ENCODE data around the gene CCT3.
A peak's percentile ranks its signal among the peaks of the same experiment; 100 is the strongest.

CCT3 gene

DNA sequence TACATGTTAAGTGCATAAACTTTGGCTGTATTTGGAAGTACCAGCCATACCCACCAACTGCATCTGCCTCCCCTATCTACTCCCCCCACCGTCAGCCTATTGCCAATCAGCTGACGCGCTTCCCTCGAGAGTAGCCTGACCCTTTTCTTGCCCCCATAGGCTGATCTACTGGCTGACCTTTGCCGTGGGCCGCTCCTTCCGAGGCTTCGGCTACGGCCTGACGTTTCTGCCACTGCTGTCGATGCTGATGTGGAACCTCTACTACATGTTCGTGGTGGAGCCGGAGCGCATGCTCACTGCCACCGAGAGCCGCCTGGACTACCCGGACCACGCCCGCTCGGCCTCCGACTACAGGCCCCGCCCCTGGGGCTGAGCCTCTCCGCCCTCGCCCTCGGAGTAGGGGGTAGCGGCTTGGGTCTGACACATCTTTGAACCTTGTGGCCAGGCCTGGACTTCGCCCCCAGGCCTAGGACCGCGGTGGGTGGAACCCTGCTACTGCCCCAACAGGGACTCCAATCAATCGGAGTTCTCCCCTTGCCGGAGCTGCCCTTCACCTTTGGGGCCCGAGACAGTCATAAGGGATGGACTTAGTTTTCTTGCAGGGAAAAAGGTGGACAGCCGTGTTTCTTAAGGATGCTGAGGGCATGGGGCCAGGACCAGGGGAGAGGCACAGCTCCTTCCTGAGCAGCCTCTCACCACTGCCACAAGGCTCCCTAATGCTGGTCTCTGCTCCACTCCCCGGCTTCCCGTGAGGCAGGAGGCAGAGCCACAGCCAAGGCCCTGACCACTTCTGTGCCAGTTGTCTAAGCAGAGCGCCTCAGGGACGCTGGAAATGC lies 46.6 kb downstream of the CCT3 start:
- H3K9me2 ChIP-seq (replicated peaks; ENCODE audit: insufficient read depth, low read length) = no peaks in the 10 kb centered on the region

DNA sequence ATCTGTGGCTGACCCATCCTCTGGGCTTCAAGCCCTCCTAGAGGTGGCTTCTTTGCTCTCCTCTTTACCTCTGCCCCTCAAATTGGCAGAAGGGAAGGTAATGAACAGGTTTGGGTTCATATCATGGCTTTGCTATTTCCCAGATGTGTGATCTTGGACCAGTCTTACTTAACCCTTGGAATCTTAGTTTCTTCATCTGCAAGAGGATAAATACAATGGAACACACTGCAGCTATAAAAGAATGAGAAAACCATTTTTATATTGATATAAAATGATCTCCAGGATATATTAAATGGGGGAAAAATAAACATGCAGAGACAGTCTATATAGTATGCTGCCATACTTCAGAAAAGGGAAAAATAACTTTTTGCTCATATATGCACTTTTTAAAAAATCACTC lies 48.2 kb downstream of the CCT3 start:
- no peak for DNase-seq
- Histone ChIP-seq H3K9me2 (replicated peaks; ENCODE audit: insufficient read depth, low read length) (no peaks in the 10 kb centered on the region), H2AFZ (ENCODE audit: low read length) (no peak overlapping the region), H3K27me3 (replicated peaks; ENCODE audit: insufficient read depth, low read length) (no peaks in the 10 kb centered on the region), H3K79me2 (ENCODE audit: low read length) (peaks cover 9% of the 10 kb centered on the region), H4K20me1 (ENCODE audit: insufficient read depth, low read length) (no peaks in the 10 kb centered on the region), H3K27ac (ENCODE audit: low read length) (no peak overlapping the region), H3K4me2 (ENCODE audit: low read depth, low read length) (no peak overlapping the region), H3K9ac (ENCODE audit: low read length) (no peak overlapping the region), H3F3A (ENCODE audit: insufficient read depth, low read length) (no peaks in the 10 kb centered on the region), H3K9me3 (replicated peaks; ENCODE audit: insufficient read depth, low read length) (no peaks in the 10 kb centered on the region), H3K4me3 (ENCODE audit: low read length) (no peak overlapping the region), H3K36me3 (replicated peaks; ENCODE audit: insufficient read depth, low read length) (no peaks in the 10 kb centered on the region), H3K4me1 (ENCODE audit: low read length) (peaks cover 3% of the 10 kb centered on the region; the same call in 1 of the 2 replicates)
- TF ChIP-seq, protein P1, sequence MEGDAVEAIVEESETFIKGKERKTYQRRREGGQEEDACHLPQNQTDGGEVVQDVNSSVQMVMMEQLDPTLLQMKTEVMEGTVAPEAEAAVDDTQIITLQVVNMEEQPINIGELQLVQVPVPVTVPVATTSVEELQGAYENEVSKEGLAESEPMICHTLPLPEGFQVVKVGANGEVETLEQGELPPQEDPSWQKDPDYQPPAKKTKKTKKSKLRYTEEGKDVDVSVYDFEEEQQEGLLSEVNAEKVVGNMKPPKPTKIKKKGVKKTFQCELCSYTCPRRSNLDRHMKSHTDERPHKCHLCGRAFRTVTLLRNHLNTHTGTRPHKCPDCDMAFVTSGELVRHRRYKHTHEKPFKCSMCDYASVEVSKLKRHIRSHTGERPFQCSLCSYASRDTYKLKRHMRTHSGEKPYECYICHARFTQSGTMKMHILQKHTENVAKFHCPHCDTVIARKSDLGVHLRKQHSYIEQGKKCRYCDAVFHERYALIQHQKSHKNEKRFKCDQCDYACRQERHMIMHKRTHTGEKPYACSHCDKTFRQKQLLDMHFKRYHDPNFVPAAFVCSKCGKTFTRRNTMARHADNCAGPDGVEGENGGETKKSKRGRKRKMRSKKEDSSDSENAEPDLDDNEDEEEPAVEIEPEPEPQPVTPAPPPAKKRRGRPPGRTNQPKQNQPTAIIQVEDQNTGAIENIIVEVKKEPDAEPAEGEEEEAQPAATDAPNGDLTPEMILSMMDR (IDR thresholded peaks at IDR 0.05; ENCODE audit: low read length) = no peak
- no peak for TF ChIP-seq EZH2 (optimal IDR thresholded peaks at IDR 0.05; ENCODE audit: low read depth, low read length)
- no peak for TF ChIP-seq EZH2phosphoT487 (IDR thresholded peaks at IDR 0.05; ENCODE audit: low read length)

More for the DNA sequence above, 46.6 kb downstream of the CCT3 start:
- H3K4me1 ChIP-seq (ENCODE audit: low read length) = peaks cover 10% of the 10 kb centered on the region; the same call in 1 of the 2 replicates
- H3K36me3 ChIP-seq (replicated peaks; ENCODE audit: insufficient read depth, low read length) = no peaks in the 10 kb centered on the region
- H3K4me3 ChIP-seq (ENCODE audit: low read length) = no peak overlapping the region
- no peaks in the 10 kb centered on the region for H3F3A ChIP-seq (ENCODE audit: insufficient read depth, low read length)
- no peak overlapping the region for H2AFZ ChIP-seq (ENCODE audit: low read length)
- H4K20me1 ChIP-seq (ENCODE audit: insufficient read depth, low read length) = no peaks in the 10 kb centered on the region
- TF ChIP-seq, protein P1 (IDR thresholded peaks at IDR 0.05; ENCODE audit: low read length) = no peak
- no peak for TF ChIP-seq EZH2phosphoT487 (IDR thresholded peaks at IDR 0.05; ENCODE audit: low read length)
- no peak for TF ChIP-seq EZH2 (optimal IDR thresholded peaks at IDR 0.05; ENCODE audit: low read depth, low read length)
- no peaks in the 10 kb centered on the region for H3K27me3 ChIP-seq (replicated peaks; ENCODE audit: insufficient read depth, low read length)
- peak; percentile 15 for DNase-seq
- no peaks in the 10 kb centered on the region for H3K9me3 ChIP-seq (replicated peaks; ENCODE audit: insufficient read depth, low read length)
- no peak overlapping the region for H3K27ac ChIP-seq (ENCODE audit: low read length)
- H3K4me2 ChIP-seq (ENCODE audit: low read depth, low read length) = peak overlapping the region; percentile 13; the same call in 1 of the 2 replicates
- H3K9ac ChIP-seq (ENCODE audit: low read length) = no peak overlapping the region
- H3K79me2 ChIP-seq (ENCODE audit: low read length) = peaks cover 9% of the 10 kb centered on the region

DNA sequence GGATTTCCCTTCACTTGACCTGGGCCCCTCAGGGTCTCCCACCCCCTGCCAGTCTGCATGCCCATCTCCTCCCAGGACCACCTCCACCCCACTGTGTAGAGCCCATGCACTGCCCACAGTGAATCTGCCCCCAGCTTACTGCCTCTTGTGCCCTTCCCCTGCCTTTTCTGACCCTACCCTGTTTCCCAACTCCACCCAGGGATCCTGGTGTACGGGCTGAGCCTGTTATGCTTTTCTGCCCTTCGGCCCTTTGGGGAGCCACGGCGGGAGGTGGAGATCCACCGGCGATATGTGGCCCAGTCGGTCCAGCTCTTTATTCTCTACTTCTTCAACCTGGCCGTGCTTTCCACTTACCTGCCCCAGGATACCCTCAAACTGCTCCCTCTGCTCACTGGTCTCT lies 52.0 kb downstream of the CCT3 start:
- no peak for DNase-seq
- TF ChIP-seq EZH2phosphoT487 (IDR thresholded peaks at IDR 0.05; ENCODE audit: low read length) (no peak), EZH2 (optimal IDR thresholded peaks at IDR 0.05; ENCODE audit: low read depth, low read length) (no peak)
- H3K27me3 ChIP-seq (replicated peaks; ENCODE audit: insufficient read depth, low read length) = no peaks in the 10 kb centered on the region
- no peaks in the 10 kb centered on the region for H3K9me3 ChIP-seq (replicated peaks; ENCODE audit: insufficient read depth, low read length)
- no peak overlapping the region for H3K9ac ChIP-seq (ENCODE audit: low read length)
- no peaks in the 10 kb centered on the region for H4K20me1 ChIP-seq (ENCODE audit: insufficient read depth, low read length)
- no peak overlapping the region for H3K4me3 ChIP-seq (ENCODE audit: low read length)
- no peak overlapping the region for H2AFZ ChIP-seq (ENCODE audit: low read length)
- H3K4me1 ChIP-seq (ENCODE audit: low read length) = peaks cover 11% of the 10 kb centered on the region; the same call in 1 of the 2 replicates
- no peak overlapping the region for H3K27ac ChIP-seq (ENCODE audit: low read length)
- peaks cover 7% of the 10 kb centered on the region for H3F3A ChIP-seq (ENCODE audit: insufficient read depth, low read length)
- H3K79me2 ChIP-seq (ENCODE audit: low read length) = peaks cover 42% of the 10 kb centered on the region
- H3K36me3 ChIP-seq (replicated peaks; ENCODE audit: insufficient read depth, low read length) = no peaks in the 10 kb centered on the region
- no peaks in the 10 kb centered on the region for H3K9me2 ChIP-seq (replicated peaks; ENCODE audit: insufficient read depth, low read length)
- no peak overlapping the region for H3K4me2 ChIP-seq (ENCODE audit: low read depth, low read length)

DNA sequence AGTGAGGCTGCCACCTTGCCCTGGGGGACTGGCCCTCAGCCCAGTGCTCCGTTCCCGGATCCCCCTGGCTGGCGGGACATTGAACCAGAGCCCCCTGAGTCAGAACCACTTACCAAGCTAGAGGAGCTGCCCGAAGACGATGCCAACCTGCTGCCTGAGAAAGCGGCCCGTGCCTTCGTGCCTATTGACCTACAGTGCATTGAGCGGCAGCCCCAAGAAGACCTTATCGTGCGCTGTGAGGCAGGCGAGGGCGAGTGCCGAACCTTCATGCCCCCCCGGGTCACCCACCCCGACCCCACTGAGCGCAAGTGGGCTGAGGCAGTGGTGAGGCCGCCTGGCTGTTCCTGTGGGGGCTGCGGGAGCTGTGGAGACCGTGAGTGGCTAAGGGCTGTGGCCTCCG lies 52.7 kb downstream of the CCT3 start:
- H4K20me1 ChIP-seq (ENCODE audit: insufficient read depth, low read length) = 0 out of 2 replicates have a peak, but pooled peaks cover under 1% of the 10 kb centered on the region
- H3K4me1 ChIP-seq (ENCODE audit: low read length) = peaks cover 17% of the 10 kb centered on the region; the same call in 1 of the 2 replicates
- peaks cover 7% of the 10 kb centered on the region for H3F3A ChIP-seq (ENCODE audit: insufficient read depth, low read length)
- no peak overlapping the region for H2AFZ ChIP-seq (ENCODE audit: low read length)
- no peak overlapping the region for H3K9ac ChIP-seq (ENCODE audit: low read length)
- no peaks in the 10 kb centered on the region for H3K9me3 ChIP-seq (replicated peaks; ENCODE audit: insufficient read depth, low read length)
- H3K36me3 ChIP-seq (replicated peaks; ENCODE audit: insufficient read depth, low read length) = no peaks in the 10 kb centered on the region
- no peaks in the 10 kb centered on the region for H3K9me2 ChIP-seq (replicated peaks; ENCODE audit: insufficient read depth, low read length)
- no peak overlapping the region for H3K4me3 ChIP-seq (ENCODE audit: low read length)
- H3K27me3 ChIP-seq (replicated peaks; ENCODE audit: insufficient read depth, low read length) = no peaks in the 10 kb centered on the region
- DNase-seq = no peak
- H3K79me2 ChIP-seq (ENCODE audit: low read length) = peaks cover 48% of the 10 kb centered on the region
- TF ChIP-seq EZH2 (optimal IDR thresholded peaks at IDR 0.05; ENCODE audit: low read depth, low read length) (no peak), EZH2phosphoT487 (IDR thresholded peaks at IDR 0.05; ENCODE audit: low read length) (no peak)
- TF ChIP-seq, protein P1 (IDR thresholded peaks at IDR 0.05; ENCODE audit: low read length) = no peak
- no peak overlapping the region for H3K4me2 ChIP-seq (ENCODE audit: low read depth, low read length)
- no peak overlapping the region for H3K27ac ChIP-seq (ENCODE audit: low read length)

Data from MM.1S (cell line).